Muscle of arm (tissue), 12 donors: ENCODE results near the gene NPFFR1. TPM values are rescaled to one million over a fixed set of nuclear protein-coding genes. Genes with fewer than 3 reads are reported as not detected.

Source experiments
- DNase-seq: peaks from one replicate; pipeline ENCODE4 v3.0.0-alpha.2; 2013
- polyA plus RNA-seq, 12 donors: library from polyadenylated mRNA; unstranded; fragments of 120-200 nt; gene quantifications; one replicate each; pipeline ENCODE4 v1.2.1, GENCODE V29; 2013; ENCODE audit not compliant: insufficient read length in 12 of 12

NPFFR1 gene
- polyA plus RNA-seq, 12 donors: 0.04 to 0.23 (median 0.05) TPM; not detected in 3

DNA sequence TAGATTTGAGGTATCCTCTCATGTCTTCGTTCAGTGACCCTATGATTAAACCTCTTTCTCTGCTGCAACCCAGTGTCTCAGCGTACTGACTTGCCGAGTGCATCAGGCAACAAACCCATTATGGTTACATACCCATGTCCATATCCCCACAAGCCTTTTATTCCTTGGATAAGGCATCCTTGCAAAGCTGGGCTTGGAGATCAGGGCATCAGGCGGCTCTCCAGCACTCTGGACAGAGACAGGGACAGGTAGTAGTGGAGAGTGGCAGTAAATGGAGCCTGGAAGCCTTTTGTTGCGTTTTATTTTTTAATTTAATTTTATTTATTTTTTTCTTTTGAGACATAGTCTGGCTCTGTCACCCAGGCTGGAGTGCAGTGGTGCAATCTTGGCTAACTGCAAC, 32.0 kb upstream of the NPFFR1 start:
- no peak for DNase-seq

DNA sequence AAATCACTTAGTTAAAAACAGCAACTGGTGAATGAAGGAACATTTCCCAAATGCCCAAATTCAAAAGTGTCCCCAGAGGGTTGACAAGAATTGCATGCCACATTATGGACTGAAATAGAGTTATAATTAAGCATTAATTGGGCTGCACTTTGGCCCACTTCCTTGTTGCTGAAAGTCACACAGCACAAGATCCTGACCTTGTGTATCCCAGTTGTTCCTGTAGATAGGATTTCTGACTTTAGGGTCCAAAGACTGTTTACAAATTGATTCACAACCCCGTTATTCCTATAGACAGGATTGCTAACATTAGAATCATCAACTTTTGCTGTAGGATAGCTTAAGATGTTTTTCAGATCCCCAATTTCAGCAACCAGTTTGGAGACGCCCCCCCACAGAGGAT, 31.5 kb upstream of the NPFFR1 start:
- DNase-seq: no peak

DNA sequence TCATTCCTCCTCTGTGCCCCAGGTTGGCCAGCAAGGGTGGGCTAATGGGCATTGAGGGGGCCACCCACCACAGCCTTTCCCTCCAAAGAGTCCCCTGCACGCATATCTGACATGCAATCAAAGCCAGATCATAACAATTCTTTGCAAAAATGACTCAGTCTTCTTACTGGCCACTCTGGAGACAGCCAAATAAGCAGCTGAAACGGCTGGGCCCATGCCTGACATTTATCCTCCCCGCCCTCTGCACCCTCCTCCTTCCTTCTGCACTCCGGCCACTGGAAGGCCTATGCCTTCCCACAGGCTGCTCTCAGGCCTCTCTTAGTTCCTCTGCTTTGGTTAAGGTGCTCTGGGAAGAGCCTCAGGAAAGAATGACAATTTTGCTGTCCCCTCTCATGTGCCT, 29.2 kb upstream of the NPFFR1 start:
- no peak for DNase-seq

DNA sequence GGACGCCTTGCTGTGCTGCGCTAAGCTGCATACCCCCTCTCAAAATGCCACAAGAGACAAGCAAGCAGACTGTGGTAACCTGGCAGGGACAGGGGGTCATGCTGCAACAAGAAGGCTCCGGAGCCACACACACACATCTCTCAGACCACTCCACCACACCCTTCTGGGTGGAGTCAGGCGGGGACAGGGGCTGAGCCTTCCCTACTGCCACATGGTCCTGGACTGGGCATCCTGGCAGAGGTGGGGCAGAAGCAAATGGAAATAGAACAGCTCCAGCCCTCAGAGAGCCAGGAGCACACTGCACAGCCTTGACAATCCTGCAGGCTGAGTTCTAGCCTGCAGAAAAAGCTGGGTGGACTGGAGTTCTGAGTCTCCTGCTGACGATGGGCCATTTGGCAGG, 28.4 kb upstream of the NPFFR1 start:
- DNase-seq: no peak

DNA sequence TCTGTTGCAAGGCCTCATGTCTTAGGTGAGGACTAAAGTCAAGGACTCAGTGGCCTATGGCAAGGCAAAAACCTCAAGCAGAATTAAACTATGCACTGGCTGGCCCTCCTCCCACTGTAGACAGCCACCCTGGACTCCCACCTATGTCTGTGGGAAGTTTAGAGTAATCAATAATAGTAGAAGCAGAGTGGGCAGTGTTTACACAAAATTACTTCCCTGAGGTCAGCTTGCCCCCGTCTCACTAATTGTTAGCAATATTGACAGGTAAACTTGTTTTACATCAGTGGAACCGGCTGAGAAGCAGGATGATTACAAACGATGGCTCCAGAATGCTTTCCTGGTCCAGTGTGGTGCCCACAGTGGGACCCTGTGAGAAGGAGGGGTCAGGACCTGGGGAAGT, 27.9 kb upstream of the NPFFR1 start:
- DNase-seq: no peak

DNA sequence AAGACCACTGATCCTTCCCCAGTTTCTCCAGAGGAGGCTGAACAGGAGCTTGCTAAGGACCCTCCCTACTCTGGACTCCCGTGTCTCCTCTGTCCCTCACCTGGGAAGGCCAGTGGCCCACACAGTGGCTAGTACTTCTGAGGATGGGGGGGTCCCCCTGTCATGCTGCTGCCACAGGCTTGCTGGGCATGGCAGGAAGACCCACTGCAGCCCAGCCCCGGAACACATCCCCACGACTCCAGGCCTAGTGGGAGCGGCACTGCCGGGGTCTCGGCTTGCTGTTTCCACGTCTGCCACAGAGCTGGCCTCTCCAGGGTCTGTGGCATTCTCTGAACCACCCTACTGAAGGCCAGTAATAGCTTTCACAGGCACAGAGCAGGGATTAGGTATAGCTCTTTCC, 25.9 kb upstream of the NPFFR1 start:
- DNase-seq: no peak

DNA sequence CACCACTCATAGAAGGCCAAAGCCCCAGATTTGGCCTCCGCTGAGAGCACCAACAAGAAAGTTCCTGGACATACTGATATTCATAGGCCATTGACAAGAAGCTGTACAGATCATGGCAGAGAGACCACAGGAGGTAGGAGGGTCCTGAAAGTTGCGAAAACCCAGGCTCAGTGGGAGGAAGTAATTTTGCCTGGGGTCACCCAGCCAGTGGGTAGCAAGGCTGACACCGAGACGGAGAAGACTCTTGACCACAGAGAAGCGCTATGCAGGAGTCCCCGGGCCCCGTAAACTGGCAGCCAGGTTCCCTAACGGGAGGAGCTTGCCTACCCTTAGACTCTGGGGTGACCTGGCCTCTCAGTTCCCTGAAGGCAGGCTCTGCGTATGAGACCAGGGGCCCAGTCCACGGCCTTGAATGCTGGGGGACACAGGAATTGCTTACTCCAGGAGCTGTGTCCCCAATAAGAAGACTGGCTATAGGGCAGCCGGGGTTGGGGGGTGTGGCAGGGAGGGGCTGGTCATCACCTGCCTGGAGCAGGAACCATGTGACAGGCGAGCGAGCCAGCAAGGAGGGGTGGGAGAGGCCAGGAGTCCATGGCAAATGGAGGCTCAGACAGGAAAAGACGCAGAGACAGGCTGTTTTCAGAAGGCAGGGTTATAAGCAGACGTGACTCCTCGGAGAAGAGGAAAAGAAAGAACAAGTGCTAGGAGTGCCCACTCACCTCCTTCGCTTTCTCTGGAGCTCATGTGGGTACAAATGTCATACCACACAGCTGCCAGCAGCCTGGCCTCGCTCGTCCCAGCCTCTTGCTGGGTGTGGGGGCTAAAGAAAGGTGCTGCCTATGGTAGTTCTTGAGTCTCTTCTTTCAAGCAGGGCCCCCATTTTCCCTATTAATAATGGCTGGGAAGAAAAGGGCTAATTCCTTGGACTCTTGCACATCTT, 24.6 kb upstream of the NPFFR1 start:
- no peak for DNase-seq

DNA sequence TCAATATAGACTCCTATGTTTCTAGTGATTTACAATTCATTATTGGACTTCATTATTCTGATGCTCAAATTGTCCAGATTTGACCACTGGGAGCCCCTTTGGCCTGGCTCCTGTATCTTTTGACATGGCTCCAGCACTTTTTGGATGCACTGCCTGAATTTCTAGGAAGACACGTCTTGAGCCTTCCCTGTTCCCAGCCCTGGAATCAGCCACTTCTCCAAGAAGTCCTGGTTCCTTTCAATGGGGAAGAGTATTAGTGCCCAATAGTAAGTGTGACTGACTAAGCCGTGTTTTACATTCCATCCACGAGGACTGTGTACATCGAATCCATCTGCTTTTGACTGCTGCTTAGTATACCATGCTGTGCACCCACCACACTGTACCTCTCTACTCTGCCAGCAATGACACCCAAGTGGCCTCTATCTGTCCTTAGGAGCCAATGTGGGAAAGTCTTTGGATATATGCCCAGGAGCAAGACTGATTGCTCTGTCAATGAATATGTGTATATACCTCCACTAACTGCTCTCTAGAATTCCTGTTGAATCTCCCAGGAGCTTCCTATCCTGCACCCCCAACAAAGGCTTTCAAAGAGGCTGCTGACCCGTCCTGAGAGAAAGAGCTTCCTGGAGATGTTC, 23.2 kb upstream of the NPFFR1 start:
- DNase-seq: peak; percentile 26

DNA sequence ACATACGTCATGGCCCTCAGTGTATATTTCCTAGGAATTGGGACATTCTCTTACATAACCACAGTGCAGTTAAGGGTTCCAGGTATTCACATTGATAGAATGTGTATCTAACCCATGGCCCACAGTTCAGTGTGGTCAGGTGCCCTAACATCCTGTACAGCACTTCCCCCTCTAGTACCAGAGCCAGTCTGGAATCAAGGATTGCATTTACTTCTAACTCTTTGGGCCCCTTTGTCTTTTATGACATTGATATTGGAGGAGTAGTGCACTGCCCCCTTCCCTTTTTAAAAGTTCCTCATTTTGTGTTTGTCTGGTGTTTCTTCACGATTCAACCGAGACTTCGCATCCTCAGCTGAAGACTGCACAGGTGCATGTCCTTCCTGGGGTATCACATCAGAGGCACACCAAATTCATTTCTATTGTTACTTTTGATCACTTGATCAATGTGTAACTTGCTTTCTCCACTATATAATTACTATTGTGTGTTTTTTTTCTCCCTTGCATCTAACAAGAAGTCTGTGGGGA, 22.4 kb upstream of the NPFFR1 start:
- DNase-seq: no peak

DNA sequence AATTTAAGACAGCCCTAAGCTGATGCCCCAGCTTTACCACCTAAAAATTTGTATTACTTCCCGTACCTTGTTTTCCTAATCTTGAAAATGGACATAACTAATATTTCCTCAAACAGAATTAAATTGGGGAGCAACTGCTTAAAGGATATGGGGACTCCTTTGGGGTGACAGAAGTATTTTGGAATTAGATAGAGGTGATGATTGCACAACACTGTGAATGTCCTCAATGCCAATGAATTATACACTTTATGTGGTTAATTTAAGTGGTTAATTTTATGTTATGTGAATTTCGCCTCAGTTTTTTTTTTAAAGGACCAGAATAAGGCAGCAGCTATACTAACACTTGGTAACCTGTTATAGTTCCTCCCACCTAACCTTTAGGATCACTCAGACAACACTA, 19.9 kb upstream of the NPFFR1 start:
- no peak for DNase-seq

DNA sequence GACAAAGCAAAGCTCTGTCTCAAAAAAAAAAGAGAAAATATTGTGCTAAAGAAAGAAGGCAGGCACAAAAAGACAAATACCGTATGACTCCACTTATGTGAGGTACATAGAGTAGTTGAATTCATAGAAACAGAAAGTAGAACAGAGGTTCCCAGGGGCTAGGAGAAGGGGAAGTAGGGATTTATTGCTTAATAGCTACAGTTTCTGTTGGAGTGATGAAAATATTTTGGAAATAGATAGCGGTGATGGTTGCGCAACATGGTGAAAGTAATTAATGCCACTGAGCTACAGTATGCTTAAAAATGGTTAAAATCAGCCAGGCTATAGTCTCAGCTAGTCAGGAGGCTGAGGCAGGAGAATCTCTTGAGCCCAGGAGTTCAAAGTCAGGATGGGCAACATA, 18.5 kb upstream of the NPFFR1 start:
- peak; percentile 22 for DNase-seq

DNA sequence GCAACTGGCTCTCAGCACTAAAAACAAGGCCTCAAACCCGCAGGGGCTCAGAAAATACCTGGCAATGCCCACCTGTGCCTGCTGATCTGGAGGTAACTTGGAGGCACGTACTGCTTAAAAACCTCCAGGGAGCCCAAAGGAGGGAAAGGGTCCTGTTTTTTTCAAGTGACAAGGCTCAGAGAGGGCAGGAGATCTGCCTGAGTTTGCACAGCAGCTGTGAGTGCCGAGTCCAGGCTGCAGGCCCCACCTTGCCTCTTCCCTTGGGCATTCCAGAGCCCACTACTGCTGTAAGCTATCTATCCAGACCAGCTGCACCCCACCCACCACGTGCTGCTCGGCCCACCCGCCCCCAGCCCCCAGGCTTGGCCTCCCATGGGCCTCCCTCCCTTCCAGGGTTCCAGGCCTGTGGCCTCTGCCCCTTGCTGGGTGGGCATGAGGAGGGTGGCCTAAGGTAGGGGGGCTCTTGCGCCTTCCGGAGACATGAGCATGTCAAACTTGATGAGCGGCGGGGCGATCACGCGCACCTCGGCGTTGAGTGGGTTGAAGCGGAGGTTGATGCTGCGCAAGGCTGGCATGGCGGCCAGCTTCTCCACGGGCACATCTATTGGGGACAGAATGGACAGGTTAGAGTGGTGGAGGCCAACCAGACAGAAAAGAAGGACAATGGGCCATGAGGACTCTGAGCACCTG, 17.2 kb upstream of the NPFFR1 start:
- no peak for DNase-seq

DNA sequence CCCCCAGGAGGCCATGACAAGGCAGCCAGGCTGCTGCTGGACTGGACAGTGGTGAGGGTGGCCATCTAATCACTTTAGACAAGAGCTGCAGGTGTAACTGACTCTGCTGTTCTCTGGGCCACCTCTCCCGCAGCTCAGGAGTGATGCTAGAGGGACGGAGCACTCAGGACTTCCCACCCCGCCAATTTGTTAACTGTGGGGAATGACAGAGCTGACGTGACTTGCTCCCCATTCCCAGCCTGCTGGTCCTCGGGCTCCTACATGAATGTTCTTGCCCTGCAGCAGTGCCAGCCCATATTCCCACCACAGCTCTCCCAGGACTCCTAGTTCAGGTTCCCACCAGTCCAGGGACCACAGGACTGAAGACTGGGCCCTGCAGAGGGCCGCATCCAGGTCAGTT, 16.7 kb upstream of the NPFFR1 start:
- DNase-seq: no peak

DNA sequence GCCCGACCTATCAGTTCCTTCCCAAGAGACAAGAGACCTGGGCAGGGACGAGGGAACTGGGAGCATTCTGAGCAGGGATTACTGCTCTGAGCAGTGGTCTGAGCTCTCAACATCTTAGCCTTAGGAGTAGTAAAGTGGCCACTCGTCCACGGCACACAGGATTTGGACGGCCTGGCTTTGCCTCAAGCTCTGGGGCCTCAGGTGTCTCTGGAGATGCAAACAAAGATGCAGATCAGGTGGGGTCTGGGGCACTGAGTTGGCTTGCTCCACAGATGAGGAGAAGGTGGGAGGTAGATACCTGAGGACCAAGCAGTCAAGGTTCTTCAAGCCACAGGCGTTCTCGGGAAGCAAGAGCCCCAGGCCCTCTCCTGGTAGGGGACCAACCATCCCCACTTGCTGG, 16.1 kb upstream of the NPFFR1 start:
- DNase-seq: no peak

DNA sequence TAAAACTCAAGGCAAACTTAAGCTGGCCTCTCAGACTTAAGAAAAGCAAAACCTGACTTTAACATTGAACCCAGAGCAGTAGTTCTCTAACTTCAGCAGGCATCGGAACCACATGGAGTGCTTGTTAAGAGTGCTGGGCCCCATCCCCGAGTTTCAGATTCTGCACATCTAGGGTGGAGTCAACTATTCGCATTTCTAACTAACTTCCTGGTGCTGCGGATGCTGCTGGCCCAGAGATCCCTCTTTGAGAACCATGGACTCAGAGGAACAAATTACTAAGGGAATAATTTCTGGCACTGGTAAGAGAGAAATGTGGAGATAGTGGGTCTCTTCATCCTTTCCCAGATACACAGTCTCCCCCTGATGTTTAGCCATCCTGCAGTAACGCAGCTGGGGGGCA, 14.6 kb upstream of the NPFFR1 start:
- no peak for DNase-seq

DNA sequence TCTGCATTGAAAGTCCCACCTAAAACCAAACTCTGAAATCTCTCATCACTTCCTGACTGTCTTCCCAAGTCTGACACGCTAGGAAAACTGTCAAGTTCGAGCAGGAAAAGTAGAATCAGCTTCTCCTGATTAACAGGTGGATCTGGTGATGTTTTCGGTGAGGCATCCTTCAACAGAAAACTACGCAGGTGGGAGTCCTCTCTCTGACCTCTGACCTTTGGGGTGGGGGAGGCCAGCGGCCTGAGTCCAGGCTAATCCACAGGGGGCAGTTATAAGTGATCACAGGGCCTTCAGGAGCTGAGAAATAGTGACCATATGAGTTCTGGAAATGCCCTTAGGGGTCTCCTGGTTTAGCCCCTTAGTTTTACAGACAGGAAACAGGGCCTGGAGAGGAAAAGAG, 13.4 kb upstream of the NPFFR1 start:
- no peak for DNase-seq

DNA sequence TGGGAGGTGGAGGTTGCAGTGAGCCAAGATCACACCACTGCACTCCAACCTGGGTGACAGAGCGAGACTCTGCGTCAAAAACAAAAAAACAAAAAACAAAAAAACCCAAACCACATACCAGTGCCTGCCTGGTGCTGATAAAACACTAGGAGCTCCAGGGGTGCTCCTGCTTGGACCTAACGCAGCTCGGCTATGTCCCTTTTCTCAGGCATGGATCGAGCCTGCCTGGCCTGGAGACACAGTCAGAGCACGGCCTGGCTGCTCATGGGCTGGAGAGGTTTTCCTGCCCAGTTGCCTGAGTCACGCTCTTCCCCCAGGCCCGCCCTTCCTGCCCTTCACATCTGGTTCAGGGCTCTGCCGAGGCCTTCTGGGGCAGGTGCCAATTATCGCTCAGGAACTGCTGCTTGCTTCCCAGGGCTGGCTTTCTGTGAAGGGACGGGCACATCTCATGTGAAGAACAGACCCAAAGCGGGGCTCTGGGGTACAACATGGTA, 12.6 kb upstream of the NPFFR1 start:
- DNase-seq: peak; percentile 74

DNA sequence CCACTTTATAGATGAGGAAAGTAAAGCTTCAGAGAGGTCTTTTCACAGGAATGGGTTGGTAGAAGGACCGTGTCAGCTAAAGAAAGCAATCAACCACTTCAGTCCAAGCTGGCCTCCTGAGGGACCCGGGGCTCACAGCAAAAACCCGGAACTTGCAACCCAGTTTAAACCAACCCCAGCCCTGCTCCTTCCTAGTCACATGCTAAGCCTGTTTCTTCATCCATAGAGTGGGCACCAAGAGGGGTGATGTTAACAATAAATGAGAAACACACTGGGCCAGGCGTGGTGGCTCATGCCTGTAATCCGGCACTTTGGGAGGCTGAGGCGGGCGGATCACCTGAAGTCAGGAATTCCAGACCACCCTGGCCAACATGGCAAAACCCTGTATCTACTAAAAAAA, 12.1 kb upstream of the NPFFR1 start:
- DNase-seq: no peak

DNA sequence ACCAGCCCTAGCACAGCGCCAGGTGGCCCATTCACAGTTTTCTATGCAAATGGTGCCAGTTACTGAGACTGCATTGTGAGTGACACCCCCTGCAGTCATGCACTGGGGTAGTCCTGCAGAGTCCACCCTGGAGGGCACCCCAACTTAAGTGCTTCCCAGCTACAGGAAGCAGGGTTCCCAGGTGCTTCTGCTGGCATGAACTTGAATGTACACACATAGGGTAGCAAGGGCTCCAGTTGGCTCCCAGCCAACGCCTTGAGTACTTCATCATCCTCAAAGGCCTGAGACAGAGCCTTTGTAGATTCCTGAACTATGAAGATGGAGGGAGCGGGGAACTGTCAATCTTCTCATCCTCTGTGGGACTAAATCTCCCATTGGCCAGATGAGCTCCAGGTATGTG, 11.5 kb upstream of the NPFFR1 start:
- no peak for DNase-seq

DNA sequence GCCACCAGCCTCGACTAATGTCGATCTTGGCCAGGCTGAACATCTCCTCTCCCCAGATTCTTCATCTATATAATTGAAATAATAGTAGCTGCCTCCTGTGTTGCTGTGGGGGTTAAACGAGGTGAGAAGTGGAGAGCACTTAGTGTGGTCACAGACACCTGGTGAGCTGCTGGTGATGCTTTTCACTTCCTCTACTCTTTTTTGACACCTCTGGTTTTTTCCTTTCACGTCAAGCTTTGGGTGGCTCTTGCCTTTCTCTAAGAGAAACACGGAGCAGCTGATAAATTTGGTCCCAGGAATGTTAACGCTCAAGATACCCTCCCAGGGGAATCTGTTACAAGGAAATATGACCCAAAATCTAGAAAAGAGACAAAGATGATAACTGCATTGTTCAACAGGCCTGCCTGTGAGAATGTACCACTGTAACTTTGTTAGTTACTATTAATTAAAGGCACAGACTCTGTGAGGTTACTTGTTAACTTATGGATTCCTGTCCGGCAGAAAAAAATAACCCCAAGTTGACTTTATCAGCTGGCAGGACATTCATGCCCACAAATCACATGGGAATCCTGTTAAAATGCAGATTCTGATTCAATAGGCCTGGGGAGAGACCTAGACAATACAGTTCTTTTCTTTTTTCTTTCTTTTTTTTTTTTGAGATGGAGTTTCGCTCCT, 9.5 kb upstream of the NPFFR1 start:
- no peak for DNase-seq

DNA sequence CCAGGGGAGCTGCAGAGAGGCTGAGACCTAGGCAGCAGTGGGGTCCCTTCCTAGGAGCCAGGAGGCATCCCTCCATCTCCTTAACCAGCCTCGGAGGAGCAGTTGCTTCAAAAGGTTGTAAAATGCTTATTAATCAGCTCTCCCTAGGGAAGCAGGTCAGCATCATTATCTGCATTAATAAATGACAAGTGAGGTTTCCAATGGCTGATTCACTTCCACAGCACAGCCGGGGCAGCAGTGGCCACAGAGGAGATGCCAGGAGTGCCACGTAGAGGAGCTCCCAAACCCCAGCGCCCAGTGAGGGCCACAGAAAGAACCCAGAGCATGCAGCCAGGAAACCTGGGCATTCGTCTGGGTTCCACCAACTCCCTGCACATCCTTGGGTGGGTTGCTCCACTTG, 8.2 kb upstream of the NPFFR1 start:
- no peak for DNase-seq

DNA sequence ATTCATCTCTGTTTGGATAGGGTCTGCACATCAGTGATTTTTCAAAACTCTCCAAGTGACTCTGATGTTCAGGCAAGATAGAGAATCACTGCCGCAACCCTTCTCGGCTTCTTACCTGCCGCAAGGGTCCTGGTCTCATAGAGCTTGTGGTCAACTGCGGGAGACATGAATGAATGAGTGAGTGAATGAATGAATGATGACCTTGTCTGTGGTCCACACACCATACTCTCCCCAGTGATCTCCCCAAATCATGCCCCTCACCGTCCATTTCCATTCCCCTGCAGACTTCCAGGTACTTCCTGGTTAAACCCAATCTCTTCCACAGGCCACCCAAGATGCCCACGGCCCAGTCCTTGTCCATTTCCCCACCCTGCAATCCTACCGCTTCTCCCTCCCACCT, 5.9 kb upstream of the NPFFR1 start:
- no peak for DNase-seq
